CD14-positive monocyte (primary cell): Measurements from ENCODE around the gene MAML1. TPM values are rescaled to one million over a fixed set of nuclear protein-coding genes. Genes with fewer than 3 reads are reported as not detected.
A peak's percentile ranks its signal among the peaks of the same experiment; 100 is the strongest.

Experiments
- DNase-seq, 3 donors: peaks; one replicate each; pipeline ENCODE4 v3.0.0-alpha.2; 2011 to 2022
- H2AFZ ChIP-seq: 2 replicates; pipeline ENCODE4 v1.6.0; 2012; ENCODE audit warnings: mild to moderate bottlenecking, low read depth, low read length, inconsistent platforms; ENCODE audit not compliant: insufficient read depth, poor library complexity, severe bottlenecking
- H3K27ac ChIP-seq, 2 donors: 1 replicate in 1 of 2; 2 replicates in 1 of 2; pipeline ENCODE4 v1.5.1; 2012 to 2013; ENCODE audit warnings: low read length in 2 of 2, control low read depth in 1 of 2, inconsistent platforms in 1 of 2, low read depth in 1 of 2, mild to moderate bottlenecking in 1 of 2
- H3K27me3 ChIP-seq, 2 donors: one replicate each; pipeline versions ENCODE4 v1.6.0 to v1.6.1; 2011 to 2013; ENCODE audit warnings: low read length in 2 of 2; ENCODE audit not compliant: control insufficient read depth in 2 of 2, insufficient read depth in 2 of 2
- H3K36me3 ChIP-seq, 2 donors: replicated peaks in 1 of 2; 1 replicate in 1 of 2; 2 replicates in 1 of 2; pipeline versions ENCODE4 v1.5.1 to v1.6.1; 2012 to 2013; ENCODE audit warnings: low read length in 2 of 2, control low read depth in 1 of 2, inconsistent platforms in 1 of 2, mild to moderate bottlenecking in 1 of 2; ENCODE audit not compliant: insufficient read depth in 2 of 2, control insufficient read depth in 1 of 2
- H3K4me1 ChIP-seq, 2 donors: 1 replicate in 1 of 2; 2 replicates in 1 of 2; pipeline versions ENCODE4 v1.5.1 to v1.6.1; 2012 to 2013; ENCODE audit warnings: low read length in 2 of 2, control low read depth in 1 of 2, inconsistent platforms in 1 of 2, mild to moderate bottlenecking in 1 of 2, moderate library complexity in 1 of 2; ENCODE audit not compliant: insufficient read depth in 2 of 2, control insufficient read depth in 1 of 2
- H3K4me2 ChIP-seq: replicated peaks from 2 replicates; pipeline ENCODE3; 2012; ENCODE audit warnings: low read length, moderate library complexity, mild to moderate bottlenecking; ENCODE audit not compliant: poor library complexity, severe bottlenecking; ENCODE audit errors: extremely low read depth
- H3K4me3 ChIP-seq, 3 experiments: fragments of 200-600 bp in 1 of 3; sonication (generic) in 1 of 3; replicated peaks in 1 of 3; 1 replicate in 2 of 3; 2 replicates in 1 of 3; pipeline ENCODE4 v1.5.1; 2011 to 2013; ENCODE audit warnings: low read length in 3 of 3, mild to moderate bottlenecking in 3 of 3, control low read depth in 2 of 3, low read depth in 2 of 3, inconsistent platforms in 1 of 3, moderate library complexity in 1 of 3
- H3K79me2 ChIP-seq: 2 replicates; pipeline ENCODE4 v1.6.0; 2012; ENCODE audit warnings: mild to moderate bottlenecking, control low read depth, inconsistent platforms, low read length, moderate library complexity; ENCODE audit not compliant: insufficient read depth
- H3K9ac ChIP-seq: 2 replicates; pipeline ENCODE4 v1.6.0; 2017; ENCODE audit warnings: low read length, mild to moderate bottlenecking; ENCODE audit not compliant: insufficient read depth, poor library complexity, severe bottlenecking
- H3K9me3 ChIP-seq, 2 donors: replicated peaks in 1 of 2; 1 replicate in 1 of 2; 2 replicates in 1 of 2; pipeline versions ENCODE4 v1.5.1 to v1.6.1; 2012 to 2013; ENCODE audit warnings: low read length in 2 of 2, control low read depth in 1 of 2; ENCODE audit not compliant: control insufficient read depth in 1 of 2, insufficient read depth in 1 of 2
- H4K20me1 ChIP-seq: 2 replicates; pipeline ENCODE4 v1.6.0; 2012; ENCODE audit warnings: mild to moderate bottlenecking, low read length, control low read depth, moderate library complexity; ENCODE audit not compliant: insufficient read depth
- H3K27ac Mint-ChIP-seq, 7 donors: one replicate each; pipeline ENCODE4 v1.8.0; 2020; ENCODE audit warnings: mild to moderate bottlenecking in 7 of 7, mixed read lengths in 7 of 7, moderate library complexity in 6 of 7, inconsistent platforms in 2 of 7
- H3K27me3 Mint-ChIP-seq, 3 donors: one replicate each; pipeline ENCODE4 v1.8.0; 2021 to 2022; ENCODE audit warnings: low read depth in 3 of 3, mild to moderate bottlenecking in 3 of 3, mixed read lengths in 3 of 3, moderate library complexity in 3 of 3, inconsistent platforms in 1 of 3
- H3K36me3 Mint-ChIP-seq, 2 donors: one replicate each; pipeline ENCODE4 v1.8.0; 2020; ENCODE audit warnings: mixed read lengths in 2 of 2, inconsistent platforms in 1 of 2, mild to moderate bottlenecking in 1 of 2
- H3K4me1 Mint-ChIP-seq: one replicate; pipeline ENCODE4 v1.8.0; 2020; ENCODE audit warnings: mild to moderate bottlenecking, mixed read lengths
- H3K4me3 Mint-ChIP-seq, 2 donors: one replicate each; pipeline ENCODE4 v1.8.0; 2020; ENCODE audit warnings: mild to moderate bottlenecking in 2 of 2, mixed read lengths in 2 of 2, moderate library complexity in 1 of 2
- H3K9me3 Mint-ChIP-seq, 7 donors: one replicate each; pipeline ENCODE4 v1.8.0; 2020 to 2022; ENCODE audit warnings: mixed read lengths in 7 of 7, mild to moderate bottlenecking in 6 of 7, moderate library complexity in 6 of 7, inconsistent platforms in 2 of 7
- WGBS: methylation state at CpG from one replicate; pipeline ENCODE4 v1.1.5; 2013; ENCODE audit warnings: missing lambda C conversion rate; ENCODE audit not compliant: insufficient coverage; 5-methylcytosine and 5-hydroxymethylcytosine counted together
- intact Hi-C, 2 donors: fragments of 100-400 bp; cut with micrococcal nuclease; formaldehyde crosslinking; loops; one replicate each; pipeline versions ENCODE4 v1.15.0 to v1.15.1; 2023
- polyA plus RNA-seq, 3 donors: library from polyadenylated mRNA; depleted of rRNA in 1 of 3; unstranded in 2 of 3; stranded (reverse) in 1 of 3; fragments of 300-500 nt in 2 of 3; fragments of >200 nt in 1 of 3; fragmentation: Illumina TruSeq in 2 of 3; gene quantifications; 1 replicate in 2 of 3; 2 replicates in 1 of 3; pipeline ENCODE4 v1.2.3, GENCODE V29; 2012 to 2021
- TF ChIP-seq, protein P1 (sequence below): fragments of 200-600 bp; IDR thresholded peaks from one replicate; pipeline ENCODE4 v1.8.0; 2022; ENCODE audit warnings: antibody characterized with exemption, mild to moderate bottlenecking

MAML1 gene
- polyA plus RNA-seq, 3 donors, result 2.2 to 11.0 (median 2.7) TPM

DNA sequence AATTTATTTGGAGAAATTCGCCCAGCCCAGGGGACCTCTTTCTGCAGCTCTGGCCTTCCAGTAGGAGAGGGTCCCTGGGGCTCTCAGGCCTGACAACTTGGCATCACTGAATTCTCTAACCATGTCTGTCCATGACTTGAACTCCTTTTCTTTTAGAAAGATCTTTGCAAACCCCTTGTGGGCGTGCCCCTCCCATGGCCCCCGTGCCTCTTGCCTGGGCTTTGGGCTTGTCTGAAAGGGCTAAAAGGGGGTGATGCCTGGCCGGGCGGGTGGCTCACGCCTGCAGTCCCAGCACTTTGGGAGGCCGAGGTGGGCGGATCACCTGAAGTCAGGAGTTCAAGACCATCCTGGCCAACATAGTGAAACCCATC lies 84.8 kb downstream of the MAML1 start:
- H3K9me3 ChIP-seq, result no peaks in the 10 kb centered on the region
- intact Hi-C loops, result no loop called here
- peak overlapping the region; percentile 72 for H2AFZ ChIP-seq
- H3K4me1 Mint-ChIP-seq, result peaks cover 40% of the 10 kb centered on the region
- TF ChIP-seq, protein P1, sequence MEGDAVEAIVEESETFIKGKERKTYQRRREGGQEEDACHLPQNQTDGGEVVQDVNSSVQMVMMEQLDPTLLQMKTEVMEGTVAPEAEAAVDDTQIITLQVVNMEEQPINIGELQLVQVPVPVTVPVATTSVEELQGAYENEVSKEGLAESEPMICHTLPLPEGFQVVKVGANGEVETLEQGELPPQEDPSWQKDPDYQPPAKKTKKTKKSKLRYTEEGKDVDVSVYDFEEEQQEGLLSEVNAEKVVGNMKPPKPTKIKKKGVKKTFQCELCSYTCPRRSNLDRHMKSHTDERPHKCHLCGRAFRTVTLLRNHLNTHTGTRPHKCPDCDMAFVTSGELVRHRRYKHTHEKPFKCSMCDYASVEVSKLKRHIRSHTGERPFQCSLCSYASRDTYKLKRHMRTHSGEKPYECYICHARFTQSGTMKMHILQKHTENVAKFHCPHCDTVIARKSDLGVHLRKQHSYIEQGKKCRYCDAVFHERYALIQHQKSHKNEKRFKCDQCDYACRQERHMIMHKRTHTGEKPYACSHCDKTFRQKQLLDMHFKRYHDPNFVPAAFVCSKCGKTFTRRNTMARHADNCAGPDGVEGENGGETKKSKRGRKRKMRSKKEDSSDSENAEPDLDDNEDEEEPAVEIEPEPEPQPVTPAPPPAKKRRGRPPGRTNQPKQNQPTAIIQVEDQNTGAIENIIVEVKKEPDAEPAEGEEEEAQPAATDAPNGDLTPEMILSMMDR, result no peak
- H3K79me2 ChIP-seq, result peaks cover 22% of the 10 kb centered on the region
- DNase-seq, result no peak
- no peak overlapping the region for H3K27ac ChIP-seq
- H3K4me1 ChIP-seq, result peaks cover 45 to 53% of the 10 kb centered on the region in 2 donors
- H3K27ac Mint-ChIP-seq, result peak overlapping the region in 4 of 7 donors; percentile 68 to 96 (median 94)
- WGBS, result 92% methylated on average over 3 of the region's 8 CpGs
- H4K20me1 ChIP-seq, result peaks cover 17% of the 10 kb centered on the region
- peak overlapping the region; percentile 59 to 75 for H3K4me3 Mint-ChIP-seq
- peak overlapping the region; percentile 100 for H3K9ac ChIP-seq
- peak overlapping the region; percentile 72 for H3K4me2 ChIP-seq
- H3K4me3 ChIP-seq, result peak overlapping the region in 2 of 3 experiments; percentile 13 to 63
- H3K36me3 Mint-ChIP-seq, result peaks cover 24 to 30% of the 10 kb centered on the region in 2 donors
- H3K27me3 Mint-ChIP-seq, result peaks cover 9 to 18% (median 16%) of the 10 kb centered on the region in 3 donors
- H3K36me3 ChIP-seq, result peaks cover 1 to 8% of the 10 kb centered on the region in 2 donors
- H3K9me3 Mint-ChIP-seq, result peaks cover 0 to 3% (median 0%) of the 10 kb centered on the region in 7 donors
- no peaks in the 10 kb centered on the region for H3K27me3 ChIP-seq

DNA sequence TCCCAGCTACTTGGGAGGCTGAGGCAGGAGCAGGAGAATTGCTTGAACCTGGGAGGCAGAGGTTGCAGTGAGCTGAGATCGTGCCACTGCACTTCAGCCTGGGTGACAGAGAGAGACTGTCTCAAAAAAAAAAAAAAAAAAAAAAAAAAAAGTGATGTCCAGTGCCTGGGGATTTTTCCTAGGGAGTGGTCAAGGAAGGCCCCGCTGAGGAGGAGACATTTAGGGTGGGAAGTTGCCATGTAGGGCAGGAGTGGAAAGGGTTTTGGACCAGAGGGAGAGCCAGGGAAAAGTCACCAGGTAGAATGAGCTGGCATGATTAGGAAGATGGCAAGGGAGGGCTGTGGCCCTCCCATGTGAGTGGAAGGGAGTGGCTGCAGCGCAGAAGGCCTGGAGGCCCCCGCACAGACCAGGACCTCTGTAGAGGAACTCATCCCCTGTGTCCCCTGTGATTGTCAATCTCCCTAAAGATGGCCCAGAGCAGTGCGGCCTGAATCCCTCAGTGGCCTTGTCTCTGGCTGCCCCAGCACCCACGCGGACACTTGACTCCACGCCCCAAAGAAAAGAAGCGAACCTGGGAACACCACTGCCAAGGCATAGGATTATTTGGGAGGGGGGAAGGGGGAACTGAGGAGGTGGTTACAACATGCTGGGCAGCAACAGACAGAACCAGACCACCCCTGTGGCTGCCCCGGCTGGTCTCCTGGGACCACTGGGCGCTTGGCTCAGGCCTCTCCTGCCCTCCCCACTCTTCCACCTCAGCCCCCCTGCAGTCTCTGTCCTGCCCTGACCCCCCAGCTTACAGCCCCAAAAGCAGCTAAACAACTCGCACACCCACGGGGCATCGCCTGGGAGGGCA lies 85.5 kb downstream of the MAML1 start:
- Histone ChIP-seq H3K79me2 (peaks cover 29% of the 10 kb centered on the region), H3K4me2 (peak overlapping the region; percentile 96), H4K20me1 (peaks cover 24% of the 10 kb centered on the region), H3K27me3 (no peaks in the 10 kb centered on the region), H3K4me3 (peak overlapping the region in 2 of 3 experiments; percentile 35 to 99), H3K36me3 (peaks cover 8 to 10% of the 10 kb centered on the region in 2 donors), H3K4me1 (peaks cover 51 to 59% of the 10 kb centered on the region in 2 donors), H3K27ac (peak overlapping the region; percentile 77 to 98), H2AFZ (peak overlapping the region; percentile 59), H3K9me3 (no peaks in the 10 kb centered on the region), H3K9ac (peak overlapping the region; percentile 100)
- Mint-ChIP-seq H3K4me1 (peaks cover 46% of the 10 kb centered on the region), H3K4me3 (peak overlapping the region; percentile 71 to 82), H3K36me3 (peaks cover 25 to 30% of the 10 kb centered on the region in 2 donors), H3K27me3 (peaks cover 9 to 18% (median 16%) of the 10 kb centered on the region in 3 donors), H3K27ac (peak overlapping the region; percentile 89 to 96 (median 95)), H3K9me3 (peaks cover 0 to 3% (median 0%) of the 10 kb centered on the region in 7 donors)
- 72% methylated on average over 5 of the region's 14 CpGs for WGBS
- TF ChIP-seq, protein P1, result no peak
- peak in 1 of 3 donors; percentile 41 for DNase-seq
- intact Hi-C loops, result no loop called here
